MM.1S (cell line): Measurements from ENCODE around the gene RB1.

Experiments
- DNase-seq: peaks from one replicate; pipeline ENCODE4 v3.0.0-alpha.2; 2015
- H2AFZ ChIP-seq: fragments of 300-600 bp; sonication (generic); 2 replicates; pipeline ENCODE4 v1.6.0; 2016; ENCODE audit warnings: antibody characterized with exemption, low read length
- H3F3A ChIP-seq: fragments of 300-600 bp; sonication (generic); 2 replicates; pipeline ENCODE4 v1.6.1; 2016; ENCODE audit warnings: mild to moderate bottlenecking, antibody characterized with exemption, low read length, moderate library complexity, mixed read lengths; ENCODE audit not compliant: insufficient read depth
- H3K27ac ChIP-seq: fragments of 300-600 bp; sonication (generic); 2 replicates; pipeline ENCODE4 v1.5.1; 2016; ENCODE audit warnings: mild to moderate bottlenecking, low read length
- H3K27me3 ChIP-seq: fragments of 300-600 bp; sonication (generic); replicated peaks from 2 replicates; pipeline ENCODE4 v1.6.0; 2016; ENCODE audit warnings: low read length; ENCODE audit not compliant: insufficient read depth
- H3K36me3 ChIP-seq: fragments of 300-600 bp; sonication (generic); replicated peaks from 2 replicates; pipeline ENCODE4 v1.6.1; 2016; ENCODE audit warnings: mild to moderate bottlenecking, low read length, mixed read lengths; ENCODE audit not compliant: insufficient read depth
- H3K4me1 ChIP-seq: fragments of 300-600 bp; sonication (generic); 2 replicates; pipeline ENCODE4 v1.6.1; 2016; ENCODE audit warnings: low read length, mixed read lengths
- H3K4me2 ChIP-seq: fragments of 300-600 bp; sonication (generic); 2 replicates; pipeline ENCODE4 v1.6.0; 2016; ENCODE audit warnings: low read depth, low read length
- H3K4me3 ChIP-seq: fragments of 300-600 bp; sonication (generic); 2 replicates; pipeline ENCODE4 v1.5.1; 2016; ENCODE audit warnings: low read length, mixed read lengths
- H3K79me2 ChIP-seq: fragments of 300-600 bp; sonication (generic); 2 replicates; pipeline ENCODE4 v1.6.1; 2016; ENCODE audit warnings: mixed run types, low read length, mixed read lengths
- H3K9ac ChIP-seq: fragments of 300-600 bp; sonication (generic); 2 replicates; pipeline ENCODE4 v1.6.1; 2016; ENCODE audit warnings: low read length, mixed read lengths
- H3K9me2 ChIP-seq: fragments of 300-600 bp; sonication (generic); replicated peaks from 2 replicates; pipeline ENCODE4 v1.6.1; 2016; ENCODE audit warnings: mild to moderate bottlenecking, low read length, mixed read lengths; ENCODE audit not compliant: insufficient read depth
- H3K9me3 ChIP-seq: fragments of 300-600 bp; sonication (generic); replicated peaks from 2 replicates; pipeline ENCODE4 v1.6.1; 2016; ENCODE audit warnings: mild to moderate bottlenecking, low read length, mixed read lengths; ENCODE audit not compliant: insufficient read depth
- H4K20me1 ChIP-seq: fragments of 300-600 bp; sonication (generic); 2 replicates; pipeline ENCODE4 v1.6.1; 2016; ENCODE audit warnings: mild to moderate bottlenecking, low read length, moderate library complexity, mixed read lengths; ENCODE audit not compliant: insufficient read depth
- CTCF ChIP-seq: fragments of 300-600 bp; sonication (generic); IDR thresholded peaks from 2 replicates; pipeline ENCODE4 v1.5.1; 2016; ENCODE audit warnings: antibody characterized with exemption, low read length, mixed read lengths
- EZH2 ChIP-seq: fragments of 300-600 bp; sonication (generic); optimal IDR thresholded peaks from 2 replicates; pipeline ENCODE3; 2017; ENCODE audit warnings: low read depth, mild to moderate bottlenecking, antibody characterized with exemption, low read length, mixed read lengths
- EZH2phosphoT487 ChIP-seq: fragments of 300-600 bp; sonication (generic); IDR thresholded peaks from 2 replicates; pipeline ENCODE4 v1.6.1; 2018; ENCODE audit warnings: antibody characterized with exemption, low read length

The RB1 gene

GRCh38 chr13:48478391-48478790, 174.8 kb downstream of the RB1 start:
- no peak for DNase-seq
- Histone ChIP-seq H3K27me3 (no peaks in the 10 kb centered on the region), H3K36me3 (no peaks in the 10 kb centered on the region), H3K9me2 (no peaks in the 10 kb centered on the region), H3K4me2 (no peak overlapping the region), H3K79me2 (no peaks in the 10 kb centered on the region), H3K4me3 (no peak overlapping the region), H3K27ac (no peak overlapping the region), H2AFZ (no peak overlapping the region), H3K9me3 (no peaks in the 10 kb centered on the region), H3K4me1 (no peaks in the 10 kb centered on the region), H3F3A (no peaks in the 10 kb centered on the region), H4K20me1 (no peaks in the 10 kb centered on the region), H3K9ac (no peak overlapping the region)
- TF ChIP-seq CTCF (no peak), EZH2phosphoT487 (no peak), EZH2 (no peak)

GRCh38 chr13:48483575-48483974, 180.0 kb downstream of the RB1 start:
- Histone ChIP-seq H3K36me3 (no peaks in the 10 kb centered on the region), H3K79me2 (no peaks in the 10 kb centered on the region), H3K4me1 (peaks cover 4% of the 10 kb centered on the region; the same call in 1 of the 2 replicates), H3K9me2 (no peaks in the 10 kb centered on the region), H3F3A (no peaks in the 10 kb centered on the region), H4K20me1 (no peaks in the 10 kb centered on the region), H3K9ac (no peak overlapping the region), H3K4me3 (no peak overlapping the region), H3K4me2 (no peak overlapping the region), H2AFZ (no peak overlapping the region), H3K27me3 (no peaks in the 10 kb centered on the region), H3K9me3 (no peaks in the 10 kb centered on the region), H3K27ac (no peak overlapping the region)
- DNase-seq = no peak
- no peak for TF ChIP-seq EZH2
- TF ChIP-seq EZH2phosphoT487 = no peak
- no peak for TF ChIP-seq CTCF

- no peak overlapping the region for H3K9ac ChIP-seq
- TF ChIP-seq EZH2 = no peak
- TF ChIP-seq EZH2phosphoT487 = no peak
- TF ChIP-seq CTCF = no peak
- no peak overlapping the region for H2AFZ ChIP-seq
- H3K79me2 ChIP-seq = no peaks in the 10 kb centered on the region
- no peaks in the 10 kb centered on the region for H3K36me3 ChIP-seq
- no peak for DNase-seq
- H3K4me2 ChIP-seq = no peak overlapping the region
- no peak overlapping the region for H3K27ac ChIP-seq
- no peaks in the 10 kb centered on the region for H3K9me3 ChIP-seq
- H3F3A ChIP-seq = no peaks in the 10 kb centered on the region
- H4K20me1 ChIP-seq = no peaks in the 10 kb centered on the region
- peaks cover 15% of the 10 kb centered on the region; the same call in 1 of the 2 replicates for H3K4me1 ChIP-seq
- H3K4me3 ChIP-seq = no peak overlapping the region
- H3K9me2 ChIP-seq = no peaks in the 10 kb centered on the region
- no peaks in the 10 kb centered on the region for H3K27me3 ChIP-seq
These were observed 181.9 kb downstream of the RB1 start for GRCh38 chr13:48485432-48485831.
